Inflammatory macrophage treated with lipopolysaccharide for 4 hours (primary cell): Measurements from ENCODE around the gene AGAP1.

ENCODE experiments used
- DNase-seq: peaks from one replicate; pipeline ENCODE4 v3.0.0-alpha.2; 2020

AGAP1 gene

DNA sequence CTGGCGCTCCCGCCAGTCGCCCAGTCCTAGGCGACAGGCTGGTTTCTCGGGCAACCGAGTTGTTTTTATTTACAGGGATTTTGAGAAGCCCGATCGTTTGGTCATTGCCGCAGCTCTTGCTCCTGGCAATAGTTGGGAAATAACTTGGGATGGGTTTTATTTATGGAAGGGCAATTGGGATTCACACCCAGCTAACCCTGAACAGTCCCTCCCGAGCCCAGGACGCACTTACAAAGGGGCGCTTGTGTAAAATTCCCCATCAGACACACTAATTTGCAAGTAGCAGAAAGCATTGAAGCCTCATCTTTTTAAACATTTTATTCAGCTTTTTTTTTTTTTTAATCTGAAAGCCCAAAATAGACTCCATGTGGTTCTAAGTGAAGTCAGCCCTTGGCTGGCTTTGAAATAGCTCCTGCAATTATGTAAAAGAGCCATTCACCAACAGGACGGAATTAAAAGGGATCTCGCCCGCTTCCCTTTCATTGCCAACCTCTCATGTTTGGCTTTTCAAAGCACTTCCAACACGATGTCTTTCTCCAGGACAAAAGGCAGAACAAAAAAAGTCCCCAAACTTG lies 677.9 kb downstream of the AGAP1 start:
- DNase-seq: no peak

DNA sequence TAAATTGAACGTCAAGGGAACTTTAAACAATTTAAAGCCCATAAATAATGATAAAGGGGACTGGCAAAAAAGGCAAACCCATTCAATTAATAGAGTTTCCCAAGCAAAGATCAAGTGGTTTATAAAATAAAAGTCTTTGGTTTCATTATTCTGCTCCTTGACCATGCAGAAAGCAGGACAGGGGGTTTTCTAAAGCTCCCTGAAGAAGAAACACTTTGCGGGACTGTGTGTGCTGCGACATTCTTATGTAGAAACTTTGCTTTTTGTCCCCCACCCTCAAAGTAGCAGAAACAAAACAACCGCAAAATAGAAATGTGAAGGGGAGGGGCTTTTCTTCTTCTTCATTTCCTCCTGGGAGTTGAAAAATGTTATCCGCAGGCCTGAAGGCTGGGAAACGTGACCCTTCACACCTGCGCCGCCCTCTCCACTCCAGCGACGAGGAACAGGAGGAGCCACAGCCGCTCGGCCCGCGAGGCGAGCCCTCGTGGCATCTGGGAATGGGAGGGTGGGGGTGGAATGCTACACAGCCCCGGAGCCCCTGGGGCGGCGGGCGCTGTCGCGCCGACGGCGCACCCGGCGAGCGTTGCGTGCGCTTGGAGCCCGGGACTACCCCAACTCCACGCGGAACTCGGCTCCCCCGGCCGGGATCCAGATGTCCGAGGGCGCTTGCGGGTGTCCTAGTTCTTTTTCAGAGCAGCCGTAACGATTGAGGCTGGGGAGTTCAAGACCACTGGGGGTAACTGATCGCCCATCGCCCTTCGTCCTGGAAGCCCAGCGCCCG lies 678.6 kb downstream of the AGAP1 start:
- no peak for DNase-seq

DNA sequence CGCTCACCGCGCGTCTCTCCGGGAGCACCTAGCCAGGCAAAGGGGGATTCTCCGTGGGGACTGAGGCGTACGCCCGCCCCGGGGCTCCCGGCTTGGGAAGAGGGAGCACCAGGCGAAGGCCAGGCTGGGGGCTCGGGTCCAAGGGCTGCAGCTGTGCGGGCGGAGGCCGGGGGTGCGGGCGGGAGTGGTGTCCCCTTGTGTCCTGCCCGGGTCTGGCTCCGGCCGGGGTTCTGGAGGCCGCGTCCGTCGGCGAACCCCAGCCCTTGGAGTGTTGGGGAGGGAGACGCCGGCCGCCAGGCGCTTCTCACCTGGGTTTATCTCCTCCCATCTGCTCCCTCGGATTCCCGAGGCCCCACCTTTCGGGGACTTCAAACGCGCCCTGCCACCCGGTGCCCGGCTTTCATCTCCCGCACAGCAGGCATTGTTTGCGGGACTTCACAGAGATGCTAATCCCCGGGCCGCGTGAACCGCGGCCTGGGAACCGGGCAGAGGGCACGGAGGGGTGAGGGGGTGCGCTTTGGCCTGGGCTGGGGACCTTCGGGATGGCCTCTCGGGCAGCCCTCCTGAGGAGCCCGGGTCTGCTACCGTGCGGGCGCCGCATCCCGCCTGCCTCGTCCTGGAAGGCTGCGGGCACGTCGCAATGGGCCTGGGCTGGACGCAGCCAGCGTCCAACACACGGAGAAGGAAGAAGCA lies 679.3 kb downstream of the AGAP1 start:
- no peak for DNase-seq

DNA sequence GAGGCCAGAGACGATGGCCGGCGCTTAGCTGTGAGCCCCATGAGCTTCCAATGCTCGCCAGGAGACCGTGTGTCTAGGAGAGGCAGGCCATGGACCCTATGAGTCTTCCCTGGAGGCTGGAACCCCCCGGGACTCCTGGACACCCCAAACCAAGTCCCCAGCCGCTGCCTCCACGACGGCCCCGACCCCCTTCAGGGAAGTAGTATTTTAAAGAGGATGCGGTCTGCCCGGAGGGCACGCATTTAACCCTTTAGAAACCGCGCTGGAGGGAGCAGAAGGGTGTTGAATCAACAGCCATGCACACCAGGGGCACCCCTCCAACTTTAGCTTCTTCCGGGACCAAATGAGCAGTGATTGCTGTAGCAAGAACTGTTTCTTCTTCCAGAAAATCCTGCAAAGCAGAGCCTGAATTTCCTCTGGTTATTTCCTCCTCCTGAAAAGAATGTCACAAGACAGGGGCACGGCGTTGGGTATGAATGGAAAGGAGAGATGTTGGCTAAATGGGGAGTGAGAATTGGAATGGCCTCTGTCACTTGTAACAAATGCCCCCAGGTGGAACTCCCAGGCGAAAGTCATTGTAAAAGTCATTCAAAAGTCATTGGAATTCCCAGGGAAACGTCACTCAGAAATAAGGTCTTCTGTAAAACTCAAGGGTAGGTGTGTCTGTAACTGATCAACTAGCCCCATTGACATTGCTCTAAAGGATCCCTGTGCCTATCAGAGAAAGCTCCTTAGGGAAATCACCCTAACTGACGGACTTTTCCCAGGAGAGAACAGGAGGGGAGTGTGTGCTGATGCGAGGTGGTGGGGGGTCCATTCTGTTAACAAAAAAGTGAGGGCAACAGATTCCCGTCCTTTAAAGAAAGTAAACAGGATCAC lies 680.1 kb downstream of the AGAP1 start:
- DNase-seq: no peak

DNA sequence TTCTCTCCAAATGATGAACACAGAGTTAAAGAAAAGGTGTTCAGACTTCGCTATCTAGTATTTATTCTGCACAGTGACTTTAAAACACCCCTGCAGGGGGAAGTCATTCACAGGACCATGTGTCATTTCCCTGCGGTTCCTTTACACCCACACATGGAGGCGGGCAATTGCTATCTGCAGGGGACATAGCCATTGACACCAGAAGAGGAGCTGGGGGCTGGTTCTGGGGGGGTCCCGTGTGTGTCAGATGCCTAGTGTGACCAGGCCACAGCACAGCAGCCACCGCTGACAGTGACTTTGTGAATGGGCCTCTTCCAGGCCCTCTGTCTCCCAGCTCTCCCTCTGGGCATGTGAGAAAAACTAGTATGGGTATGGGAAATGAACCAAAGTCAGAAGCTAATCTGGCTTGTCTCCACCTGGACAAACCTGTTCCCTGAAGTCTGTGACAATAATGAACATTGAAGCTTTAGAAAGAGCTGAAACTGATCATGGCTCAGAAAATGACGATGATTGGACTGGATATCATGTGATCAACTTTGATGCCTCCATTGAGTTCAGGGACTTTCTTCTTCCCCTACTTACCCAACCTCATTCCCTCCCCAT lies 681.8 kb downstream of the AGAP1 start:
- DNase-seq: peak; percentile 75

DNA sequence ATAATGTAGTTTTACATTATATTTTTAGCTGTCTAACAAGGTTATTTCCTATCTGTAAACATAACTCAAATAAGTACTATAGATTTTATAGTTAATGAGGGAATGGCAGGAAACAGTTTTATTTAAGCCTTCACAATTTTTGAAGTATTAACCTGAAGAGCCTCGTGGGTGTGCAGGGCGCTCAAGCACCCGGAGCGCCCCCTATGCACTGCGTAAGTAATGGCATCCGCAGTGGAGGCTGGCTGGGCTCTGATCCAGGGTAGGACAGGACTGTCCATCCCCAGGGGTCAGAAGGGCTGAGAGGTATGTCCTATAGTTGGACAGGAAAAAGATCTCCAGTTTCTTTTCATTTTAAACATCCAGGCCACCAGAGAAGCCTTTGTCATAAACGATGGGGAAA lies 682.6 kb downstream of the AGAP1 start:
- no peak for DNase-seq

DNA sequence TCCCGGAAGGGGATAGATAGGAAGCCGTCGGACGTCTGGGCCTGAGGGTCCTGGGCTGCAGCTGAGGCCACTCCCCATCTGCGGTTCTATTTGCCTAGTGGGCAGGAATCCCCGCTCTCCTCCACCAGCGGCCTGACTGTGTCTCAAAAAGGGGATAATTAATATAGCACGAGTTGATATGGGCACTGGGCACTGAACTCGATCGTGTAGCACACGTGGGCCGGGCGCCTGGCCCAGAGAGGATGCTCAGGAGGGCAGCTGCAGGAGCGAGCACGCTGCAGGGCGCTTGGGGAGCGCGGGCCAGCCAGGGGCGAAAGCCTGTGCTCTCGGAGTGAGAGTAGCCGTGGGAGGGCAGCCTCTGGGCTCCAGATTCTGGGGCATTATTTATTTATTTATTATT lies 683.1 kb downstream of the AGAP1 start:
- no peak for DNase-seq

DNA sequence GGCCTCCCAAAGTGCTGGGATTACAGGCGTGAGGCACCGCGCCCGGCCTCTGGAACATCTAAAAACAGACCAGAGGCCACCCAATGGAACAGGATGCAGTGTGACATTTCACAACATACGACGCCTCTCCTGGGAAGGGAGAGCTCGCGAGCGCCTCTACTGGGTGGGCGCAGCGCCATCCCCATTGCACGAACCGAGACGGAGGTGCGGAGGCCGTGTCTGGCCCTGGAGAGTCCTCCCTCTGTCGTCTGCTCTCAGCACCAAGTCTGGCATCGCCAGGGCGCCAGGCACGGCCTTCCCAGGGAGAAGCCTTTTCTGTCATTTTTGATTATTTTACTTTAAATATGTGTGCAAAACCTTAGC lies 683.7 kb downstream of the AGAP1 start:
- no peak for DNase-seq

DNA sequence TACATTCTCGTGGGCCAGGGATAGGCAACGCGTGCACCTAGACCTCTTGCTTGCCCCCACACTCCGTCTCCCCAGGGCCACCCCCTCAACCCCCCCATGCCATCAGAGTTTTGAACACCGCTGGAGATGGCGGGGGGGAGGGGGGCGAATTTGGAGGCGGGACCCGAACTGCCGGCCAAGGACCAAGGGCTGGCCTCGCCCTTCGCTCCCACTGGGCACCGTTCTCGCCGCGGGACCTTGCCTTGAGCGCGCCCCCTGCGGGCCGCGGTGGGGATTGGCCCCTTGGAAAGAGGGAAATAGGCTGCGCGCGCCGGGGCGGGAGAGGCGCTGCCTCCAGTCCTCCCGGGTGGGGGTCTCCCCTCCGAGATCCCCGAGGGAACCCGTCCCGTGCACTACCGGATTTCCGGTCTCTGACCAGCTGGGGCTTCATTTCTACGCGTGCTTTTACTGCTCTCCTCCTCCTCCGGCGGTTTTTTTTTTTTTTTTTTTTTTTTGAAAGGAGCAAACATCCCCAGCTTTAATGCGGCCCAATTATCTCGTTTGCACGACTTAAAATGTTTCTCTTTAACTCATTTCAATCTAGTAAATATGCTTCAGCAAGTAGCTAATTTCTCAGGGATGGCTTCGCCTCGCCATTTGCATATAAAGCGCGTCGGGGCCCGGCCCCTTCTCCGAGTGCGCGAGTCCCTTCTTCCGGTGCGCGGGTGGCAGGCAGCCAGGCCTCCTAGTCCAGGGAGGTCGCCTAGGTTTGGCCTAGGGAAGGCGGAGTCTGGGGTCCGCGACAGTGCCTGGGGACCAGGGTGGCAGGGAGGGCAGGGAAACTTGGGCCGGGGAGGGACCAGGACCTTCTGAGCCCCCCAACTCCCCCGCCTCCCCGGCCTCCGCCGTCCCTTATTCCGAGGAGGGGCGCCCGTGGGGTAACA lies 684.4 kb downstream of the AGAP1 start:
- peak; percentile 9 for DNase-seq

DNA sequence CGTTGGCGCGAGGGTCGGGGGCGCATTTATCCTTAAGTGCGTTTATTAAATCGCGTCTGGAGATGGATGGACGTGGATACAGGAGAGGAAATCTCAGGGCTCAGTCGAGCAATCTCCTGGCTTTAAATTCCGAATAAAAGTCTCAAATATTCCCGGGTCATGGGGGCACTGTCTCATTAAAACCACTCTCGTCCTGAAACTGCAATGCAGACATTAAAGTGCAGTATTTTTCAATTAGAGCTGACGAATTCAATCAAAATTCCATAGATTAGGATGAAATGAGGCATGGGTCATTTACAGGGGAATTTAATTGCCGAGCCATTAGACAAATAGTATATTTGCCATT lies 685.0 kb downstream of the AGAP1 start:
- no peak for DNase-seq

DNA sequence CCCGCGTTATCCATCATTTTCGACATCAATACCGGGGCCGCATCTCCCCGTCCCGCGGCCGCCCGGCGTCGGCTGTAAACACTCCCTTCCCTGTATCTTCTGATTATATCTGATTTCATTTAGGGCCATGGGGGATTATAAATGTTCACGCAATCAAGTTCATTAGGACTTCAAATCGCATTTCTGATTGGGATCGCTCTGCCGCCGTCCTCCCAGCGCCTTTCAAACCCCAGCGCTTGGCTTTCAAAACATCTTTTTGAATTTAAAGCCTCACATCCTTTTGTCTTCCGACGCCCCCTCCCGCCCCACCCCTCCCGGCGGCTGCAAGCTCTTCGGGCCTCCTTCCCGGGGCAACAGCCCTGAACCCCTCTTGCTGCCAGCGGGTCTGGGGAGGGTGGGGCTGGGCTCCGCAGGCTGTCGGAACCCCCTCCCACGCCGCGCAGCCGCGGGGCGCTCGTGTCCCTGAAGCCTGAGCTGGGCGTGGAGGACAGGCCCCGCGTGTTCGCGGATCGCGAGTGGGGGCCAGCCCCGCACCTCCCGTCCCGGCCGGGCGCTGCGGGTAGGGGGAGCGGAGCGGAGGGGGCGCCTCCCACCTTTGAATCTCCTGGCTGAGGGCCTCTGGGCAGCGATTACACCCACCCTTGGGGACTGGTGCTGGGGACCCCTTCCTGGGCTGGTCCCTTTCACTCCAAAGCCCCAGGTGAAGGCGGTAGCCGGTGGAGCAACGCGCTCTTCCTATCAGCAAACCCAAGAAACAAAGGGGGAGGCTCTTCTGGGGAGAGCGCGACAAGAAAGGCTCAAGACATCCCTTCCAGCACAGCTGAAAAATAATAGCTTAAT lies 685.6 kb downstream of the AGAP1 start:
- DNase-seq: no peak

DNA sequence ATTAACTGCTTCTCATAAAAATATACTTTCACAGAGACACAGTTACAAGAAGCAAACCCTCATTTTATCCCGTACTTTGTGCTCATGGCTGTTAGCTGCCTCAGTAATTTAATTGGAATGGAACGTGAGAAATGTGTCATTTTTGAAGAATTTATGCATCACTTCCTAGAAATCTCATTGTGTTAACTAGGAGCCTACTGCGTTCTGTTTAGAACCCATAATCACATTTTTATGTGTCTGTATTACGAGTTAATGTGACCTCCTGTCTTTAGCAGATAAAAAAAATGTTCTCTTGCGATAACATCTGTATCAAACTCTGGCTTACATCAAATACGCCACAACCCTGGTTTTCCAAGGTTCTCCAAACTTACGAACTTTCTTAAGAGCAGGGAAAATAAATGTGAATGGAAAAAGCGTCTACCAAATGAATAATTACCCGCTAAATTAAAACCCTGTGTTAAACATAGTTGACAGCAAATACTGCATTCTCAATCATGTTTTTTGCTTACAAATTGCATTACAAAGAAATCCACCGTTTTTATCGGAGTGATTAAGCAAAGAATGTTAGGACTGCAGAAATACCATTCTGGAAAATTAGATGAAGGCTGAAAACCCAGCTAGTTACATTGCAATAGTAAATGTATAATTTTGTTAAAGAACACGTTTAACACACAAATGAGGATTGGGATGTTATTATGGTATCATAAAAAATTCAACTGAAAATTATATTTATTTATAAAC lies 686.4 kb downstream of the AGAP1 start:
- no peak for DNase-seq

DNA sequence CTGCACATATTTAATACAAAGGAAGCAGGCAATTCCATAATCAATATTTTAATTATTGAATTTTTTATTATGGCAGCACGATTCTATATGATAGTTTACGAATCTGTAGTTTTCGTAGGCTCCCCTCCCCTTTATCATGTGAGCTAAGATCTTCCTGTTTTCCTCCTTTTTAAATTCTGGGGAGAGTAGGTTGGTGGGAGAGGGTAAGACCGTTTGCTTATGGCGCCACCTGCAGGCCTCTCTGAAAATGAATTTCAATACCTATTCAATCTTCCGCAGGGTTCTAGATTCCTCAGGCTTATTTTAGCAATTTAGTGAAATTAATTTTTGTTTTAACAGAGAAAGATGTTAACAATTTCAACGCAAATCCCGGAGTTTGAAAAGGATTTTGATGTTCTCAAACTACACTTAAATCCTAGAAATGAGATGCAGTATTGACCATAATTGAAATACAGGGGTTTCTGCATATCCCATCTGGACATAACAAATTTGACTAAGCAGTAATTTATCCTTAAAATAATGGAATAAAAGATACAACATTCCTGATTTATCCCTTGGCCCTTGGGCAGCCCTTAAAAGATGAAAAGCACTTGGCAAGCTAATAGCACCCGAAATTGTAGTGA lies 687.1 kb downstream of the AGAP1 start:
- peak; percentile 42 for DNase-seq
